SK-N-MC (cell line): ENCODE measurements around the gene CD248.
A peak's percentile ranks its signal among the peaks of the same experiment; 100 is the strongest.

Experiments
- DNase-seq: peaks from one replicate; pipeline ENCODE4 v3.0.0-alpha.2; 2011; ENCODE audit warnings: low read depth, low spot score
- H3K27ac ChIP-seq: fragments of 200-600 bp; sonication (generic); 2 replicates; pipeline ENCODE4 v1.5.1; 2016; ENCODE audit warnings: mixed run types
- H3K36me3 ChIP-seq: fragments of 200-600 bp; sonication (generic); 2 replicates; pipeline ENCODE4 v1.6.1; 2017; ENCODE audit warnings: antibody characterized with exemption, low read length, mixed read lengths; ENCODE audit not compliant: insufficient read depth
- H3K4me3 ChIP-seq: fragments of 200-600 bp; sonication (generic); 2 replicates; pipeline ENCODE4 v1.5.1; 2016
- H3K9ac ChIP-seq: fragments of 200-600 bp; sonication (generic); 2 replicates; pipeline ENCODE4 v1.8.0; 2017; ENCODE audit warnings: mixed run types, mixed read lengths; ENCODE audit not compliant: insufficient read length
- H3K9me3 ChIP-seq: fragments of 200-600 bp; sonication (generic); 2 replicates; pipeline ENCODE4 v1.6.1; 2017; ENCODE audit warnings: low read depth, mild to moderate bottlenecking, antibody characterized with exemption, low read length, moderate library complexity, mixed read lengths
- EZH2 ChIP-seq: fragments of 200-600 bp; sonication (generic); IDR thresholded peaks from one replicate; pipeline ENCODE4 v1.6.1; 2017; ENCODE audit warnings: antibody characterized with exemption
- FOXP2 ChIP-seq: optimal IDR thresholded peaks from 2 replicates; pipeline ENCODE3; 2011; ENCODE audit warnings: mild to moderate bottlenecking, moderate library complexity; ENCODE audit not compliant: insufficient read depth; ENCODE audit errors: extremely low read length, control extremely low read depth
- POLR2AphosphoS5 ChIP-seq: IDR thresholded peaks from 2 replicates; pipeline ENCODE4 v1.6.1; 2012; ENCODE audit warnings: mild to moderate bottlenecking, low read depth, low read length, borderline replicate concordance

CD248 gene

GRCh38 chr11:66337103-66337899, 20.5 kb upstream of the CD248 start:
- Histone ChIP-seq H3K27ac (no peak overlapping the region), H3K9ac (no peak overlapping the region), H3K36me3 (peaks cover 4% of the 10 kb centered on the region; the same call in 1 of the 2 replicates), H3K9me3 (no peaks in the 10 kb centered on the region), H3K4me3 (no peak overlapping the region)
- TF ChIP-seq EZH2 (no peak), FOXP2 (no peak), POLR2AphosphoS5 (no peak)
- no peak for DNase-seq

- H3K4me3 ChIP-seq: no peak within 1 kb of the TSS
- DNase-seq: no peak
- TF ChIP-seq EZH2 (no peak), POLR2AphosphoS5 (peak; percentile 46; the same call in 1 of the 2 replicates)
- no peaks in the 10 kb centered on the region for H3K9me3 ChIP-seq
- H3K9ac ChIP-seq: no peak within 1 kb of the TSS
- peaks cover 4% of the 10 kb centered on the region; the same call in 1 of the 2 replicates for H3K36me3 ChIP-seq
- H3K27ac ChIP-seq: no peak within 1 kb of the TSS
These were observed 19.6 kb upstream of the CD248 start, which contains the start of gene RIN1 for GRCh38 chr11:66336234-66337102. TSS of gene RIN1 (minus strand) at chr11:66336434. CDS start at chr11:66336402, 32 bp downstream.

GRCh38 chr11:66335531-66336233, 18.8 kb upstream of the CD248 start:
- Histone ChIP-seq H3K9me3 (no peaks in the 10 kb centered on the region), H3K9ac (no peak overlapping the region), H3K27ac (no peak overlapping the region), H3K36me3 (peaks cover 4% of the 10 kb centered on the region; the same call in 1 of the 2 replicates), H3K4me3 (no peak overlapping the region)
- DNase-seq: no peak
- TF ChIP-seq FOXP2 (no peak), POLR2AphosphoS5 (no peak), EZH2 (no peak)

- Histone ChIP-seq H3K4me3 (no peak overlapping the region), H3K27ac (no peak overlapping the region), H3K9me3 (no peaks in the 10 kb centered on the region), H3K9ac (no peak overlapping the region), H3K36me3 (no peaks in the 10 kb centered on the region; the same call in 1 of the 2 replicates)
- TF ChIP-seq EZH2 (no peak), FOXP2 (no peak), POLR2AphosphoS5 (no peak)
- no peak for DNase-seq
These were observed 18.0 kb upstream of the CD248 start for GRCh38 chr11:66334605-66335442.

- no peak overlapping the region for H3K27ac ChIP-seq
- no peak for DNase-seq
- H3K4me3 ChIP-seq: no peak overlapping the region
- TF ChIP-seq POLR2AphosphoS5: no peak
- no peak for TF ChIP-seq EZH2
- no peak for TF ChIP-seq FOXP2
- no peak overlapping the region for H3K9ac ChIP-seq
- H3K36me3 ChIP-seq: no peaks in the 10 kb centered on the region; the same call in 1 of the 2 replicates
- H3K9me3 ChIP-seq: no peaks in the 10 kb centered on the region
These were observed 17.2 kb upstream of the CD248 start for GRCh38 chr11:66333896-66334604.

GRCh38 chr11:66333220-66333877, 16.5 kb upstream of the CD248 start:
- H3K9me3 ChIP-seq: no peaks in the 10 kb centered on the region
- no peak overlapping the region for H3K9ac ChIP-seq
- H3K27ac ChIP-seq: no peak overlapping the region
- TF ChIP-seq EZH2 (no peak), FOXP2 (no peak), POLR2AphosphoS5 (no peak)
- H3K36me3 ChIP-seq: no peaks in the 10 kb centered on the region; the same call in 1 of the 2 replicates
- no peak overlapping the region for H3K4me3 ChIP-seq
- no peak for DNase-seq
